Prostate gland (tissue), 2 donors: ENCODE results near the gene TIPRL. TPM values are rescaled to one million over a fixed set of nuclear protein-coding genes. Genes with fewer than 3 reads are reported as not detected.
"Not testable (repeated sequence)": the region's sequence is repeated elsewhere in the genome, so short reads cannot be mapped to it uniquely, and the experiment has no call there.

Source experiments
- DNase-seq: peaks from one replicate; pipeline ENCODE4 v3.0.0-alpha.2; 2019; ENCODE audit warnings: low spot score
- H3K27ac ChIP-seq, 2 donors: fragments of 200-600 bp; sonication (generic); 2 replicates each; pipeline ENCODE4 v1.5.1; 2017 to 2019
- H3K27me3 ChIP-seq: fragments of 200-600 bp; sonication (generic); replicated peaks from 2 replicates; pipeline ENCODE4 v1.5.1; 2019; ENCODE audit not compliant: insufficient read depth
- H3K36me3 ChIP-seq, 2 donors: fragments of 200-600 bp; sonication (generic); 1 replicate in 1 of 2; 2 replicates in 1 of 2; pipeline versions ENCODE4 v1.5.1 to v1.8.1; 2017 to 2019
- H3K4me1 ChIP-seq: fragments of 200-600 bp; sonication (generic); replicated peaks from 2 replicates; pipeline ENCODE4 v1.5.1; 2019
- H3K4me3 ChIP-seq, 2 donors: fragments of 200-600 bp; sonication (generic); 2 replicates each; pipeline ENCODE4 v1.5.1; 2017 to 2019
- H3K9me3 ChIP-seq: fragments of 200-600 bp; sonication (generic); 2 replicates; pipeline ENCODE4 v1.5.1; 2017
- CTCF ChIP-seq, 4 experiments: fragments of 200-600 bp in 2 of 4; fragments of 450-650 bp in 2 of 4; sonication (generic) in 2 of 4; IDR thresholded peaks; 1 replicate in 3 of 4; 2 replicates in 1 of 4; pipeline ENCODE4 v1.5.1; 2016 to 2019; ENCODE audit warnings: antibody characterized with exemption in 4 of 4, mild to moderate bottlenecking in 2 of 4, moderate library complexity in 2 of 4
- POLR2A ChIP-seq: fragments of 450-650 bp; IDR thresholded peaks from one replicate; pipeline ENCODE4 v1.6.1; 2016; ENCODE audit warnings: antibody characterized with exemption, mild to moderate bottlenecking
- POLR2AphosphoS5 ChIP-seq: sonication (generic); formaldehyde crosslinking; IDR thresholded peaks from one replicate; pipeline ENCODE4 v1.6.1; 2017; ENCODE audit warnings: antibody characterized with exemption
- WGBS: methylation state at CpG from one replicate; pipeline ENCODE4 v1.1.5; 2018; 5-methylcytosine and 5-hydroxymethylcytosine counted together
- intact Hi-C: fragments of 100-400 bp; cut with DNase I; formaldehyde crosslinking; loops from one replicate; pipeline ENCODE4 v1.14.2; 2022
- total RNA-seq, 2 donors: library from RNA; depleted of rRNA; stranded (reverse); fragments of >200 nt; gene quantifications; one replicate each; pipeline ENCODE4 v1.1.0, GENCODE V29; 2016

The TIPRL gene
- total RNA-seq, 2 donors from 2014 or later = 14.2 to 29.9 TPM

- DNase-seq = no peak
- Histone ChIP-seq H3K27ac (peak overlapping the region; percentile 86 to 87), H3K27me3 (no peaks in the 10 kb centered on the region), H3K4me3 (peak overlapping the region; percentile 67 to 69), H3K9me3 (no peaks in the 10 kb centered on the region), H3K36me3 (no peaks in the 10 kb centered on the region), H3K4me1 (peaks cover 7% of the 10 kb centered on the region)
- intact Hi-C loops = loop anchor here (2.0 kb wide), 1 partner anchor 241 kb away; the partner anchor contains the start of genes DCAF6 and MPC2
- TF ChIP-seq POLR2AphosphoS5 (no peak), CTCF (IDR thresholded peaks at IDR 0.05) (no peak), POLR2A (no peak)
- 76% methylated on average over 5 of the region's 5 CpGs for WGBS
Measured at GRCh38 chr1:168178227-168178637, 530 bp upstream of the TIPRL start.

- WGBS = 3% methylated on average over 20 of the region's 20 CpGs
- intact Hi-C loops = loop anchor here (2.0 kb wide), 1 partner anchor 243 kb away; the partner anchor contains the start of genes DCAF6 and MPC2
- no peak for TF ChIP-seq POLR2AphosphoS5
- no peak for TF ChIP-seq POLR2A
- TF ChIP-seq CTCF (IDR thresholded peaks at IDR 0.05) = no peak
Measured at GRCh38 chr1:168179438-168180147, 831 bp downstream of the TIPRL start.

GRCh38 chr1:168180148-168180524 lies 1.4 kb downstream of the TIPRL start:
- WGBS = 30% methylated on average over 2 of the region's 2 CpGs
- intact Hi-C loops = no loop called here
- Histone ChIP-seq H3K4me3 (peak overlapping the region; percentile 67 to 69), H3K9me3 (no peaks in the 10 kb centered on the region), H3K27ac (peak overlapping the region; percentile 86 to 87), H3K4me1 (peaks cover 7% of the 10 kb centered on the region), H3K27me3 (no peaks in the 10 kb centered on the region), H3K36me3 (no peaks in the 10 kb centered on the region)
- TF ChIP-seq POLR2AphosphoS5 (no peak), POLR2A (no peak), CTCF (IDR thresholded peaks at IDR 0.05) (no peak)
- no peak for DNase-seq

More at GRCh38 chr1:168179438-168180147, 831 bp downstream of the TIPRL start:
- H3K4me1 ChIP-seq = peaks cover 7% of the 10 kb centered on the region
- DNase-seq = no peak
- peak overlapping the region; percentile 67 to 69 for H3K4me3 ChIP-seq
- H3K9me3 ChIP-seq = no peaks in the 10 kb centered on the region
- no peaks in the 10 kb centered on the region for H3K36me3 ChIP-seq
- H3K27ac ChIP-seq = peak overlapping the region; percentile 86 to 87
- H3K27me3 ChIP-seq = no peaks in the 10 kb centered on the region

GRCh38 chr1:168181063-168181720 lies 2.4 kb downstream of the TIPRL start:
- intact Hi-C loops, H3K4me3 ChIP-seq, H3K9me3 ChIP-seq, H3K27me3 ChIP-seq, DNase-seq, H3K27ac ChIP-seq, H3K36me3 ChIP-seq, H3K4me1 ChIP-seq: not testable (repeated sequence)
- 97% methylated on average over 15 of the region's 15 CpGs for WGBS

- H3K4me3 ChIP-seq = no peak overlapping the region
- no peak for DNase-seq
- TF ChIP-seq POLR2AphosphoS5 = no peak
- no peak for TF ChIP-seq CTCF (IDR thresholded peaks at IDR 0.05)
- TF ChIP-seq POLR2A = no peak
- intact Hi-C loops = no loop called here
- no peaks in the 10 kb centered on the region for H3K4me1 ChIP-seq
- H3K9me3 ChIP-seq = no peaks in the 10 kb centered on the region
- no peaks in the 10 kb centered on the region for H3K27me3 ChIP-seq
- no peaks in the 10 kb centered on the region for H3K36me3 ChIP-seq
- no peak overlapping the region for H3K27ac ChIP-seq
Measured at GRCh38 chr1:168187177-168187576, 8.4 kb downstream of the TIPRL start.
